ENCODE measurements around the gene OMG.
"Not testable (repeated sequence)": the region's sequence is repeated elsewhere in the genome, so short reads cannot be mapped to it uniquely, and the experiment has no call there.

The OMG gene

GRCh38 chr17:31308372-31309334, 11.6 kb upstream of the OMG start:
- DNase-seq (ENCODE audit: low read depth in 4 of 4, low spot score in 1 of 4) = no peak

GRCh38 chr17:31307640-31308039, 10.6 kb upstream of the OMG start:
- no peak for DNase-seq (ENCODE audit: low read depth in 4 of 4, low spot score in 1 of 4)

- DNase-seq (ENCODE audit: low read depth in 4 of 4, low spot score in 1 of 4) = no peak
Measured at GRCh38 chr17:31299624-31300023, 2.6 kb upstream of the OMG start.

- DNase-seq (ENCODE audit: low read depth in 4 of 4, low spot score in 1 of 4) = no peak
Measured at GRCh38 chr17:31296142-31296541, 897 bp downstream of the OMG start.

GRCh38 chr17:31295489-31295871, 1.6 kb downstream of the OMG start:
- DNase-seq (ENCODE audit: low read depth in 4 of 4, low spot score in 1 of 4) = no peak

- no peak for DNase-seq (ENCODE audit: low read depth in 4 of 4, low spot score in 1 of 4)
Measured at GRCh38 chr17:31294820-31295488, 2.1 kb downstream of the OMG start.

- DNase-seq (ENCODE audit: low read depth in 4 of 4, low spot score in 1 of 4) = no peak
Measured at GRCh38 chr17:31294231-31294630, 2.8 kb downstream of the OMG start.

GRCh38 chr17:31293581-31293980, 3.5 kb downstream of the OMG start:
- DNase-seq (ENCODE audit: low read depth in 4 of 4, low spot score in 1 of 4) = no peak

- no peak for DNase-seq (ENCODE audit: low read depth in 4 of 4, low spot score in 1 of 4)
Measured at GRCh38 chr17:31291820-31292219, 5.2 kb downstream of the OMG start.

- DNase-seq (ENCODE audit: low read depth in 4 of 4, low spot score in 1 of 4) = no peak
Measured at GRCh38 chr17:31289790-31290189, 7.2 kb downstream of the OMG start.

- not testable (repeated sequence) for DNase-seq (ENCODE audit: low read depth in 4 of 4, low spot score in 1 of 4)
Measured at GRCh38 chr17:31287932-31288331, 9.1 kb downstream of the OMG start.

- no peak for DNase-seq (ENCODE audit: low read depth in 4 of 4, low spot score in 1 of 4)
Measured at GRCh38 chr17:31286587-31286986, 10.5 kb downstream of the OMG start.

- no peak for DNase-seq (ENCODE audit: low read depth in 4 of 4, low spot score in 1 of 4)
Measured at GRCh38 chr17:31283841-31284240, 13.2 kb downstream of the OMG start.

- DNase-seq (ENCODE audit: low read depth in 4 of 4, low spot score in 1 of 4) = no peak
Measured at GRCh38 chr17:31281061-31281460, 16.0 kb downstream of the OMG start.

GRCh38 chr17:31279401-31279800, 17.6 kb downstream of the OMG start:
- no peak for DNase-seq (ENCODE audit: low read depth in 4 of 4, low spot score in 1 of 4)

GRCh38 chr17:31275116-31275515, 21.9 kb downstream of the OMG start:
- no peak for DNase-seq (ENCODE audit: low read depth in 4 of 4, low spot score in 1 of 4)

- DNase-seq (ENCODE audit: low read depth in 4 of 4, low spot score in 1 of 4) = no peak
Measured at GRCh38 chr17:31274252-31274651, 22.8 kb downstream of the OMG start.

- DNase-seq (ENCODE audit: low read depth in 4 of 4, low spot score in 1 of 4) = no peak
Measured at GRCh38 chr17:31273516-31273915, 23.5 kb downstream of the OMG start.

GRCh38 chr17:31272803-31273202, 24.2 kb downstream of the OMG start:
- no peak for DNase-seq (ENCODE audit: low read depth in 4 of 4, low spot score in 1 of 4)

- DNase-seq (ENCODE audit: low read depth in 4 of 4, low spot score in 1 of 4) = no peak
Measured at GRCh38 chr17:31272236-31272635, 24.8 kb downstream of the OMG start.

GRCh38 chr17:31269578-31269983, 27.5 kb downstream of the OMG start:
- no peak for DNase-seq (ENCODE audit: low read depth in 4 of 4, low spot score in 1 of 4)

GRCh38 chr17:31269036-31269577, 27.9 kb downstream of the OMG start:
- no peak for DNase-seq (ENCODE audit: low read depth in 4 of 4, low spot score in 1 of 4)
